HG03095 (cell line): ENCODE data around the gene CDC42EP3.

ENCODE experiments used
- ATAC-seq: cut with Tn5 transposase; IDR thresholded peaks from one replicate; pipeline ENCODE4 v1.9.1; 2021; ENCODE audit warnings: moderate library complexity; ENCODE audit not compliant: unreplicated experiment

Gene CDC42EP3

DNA sequence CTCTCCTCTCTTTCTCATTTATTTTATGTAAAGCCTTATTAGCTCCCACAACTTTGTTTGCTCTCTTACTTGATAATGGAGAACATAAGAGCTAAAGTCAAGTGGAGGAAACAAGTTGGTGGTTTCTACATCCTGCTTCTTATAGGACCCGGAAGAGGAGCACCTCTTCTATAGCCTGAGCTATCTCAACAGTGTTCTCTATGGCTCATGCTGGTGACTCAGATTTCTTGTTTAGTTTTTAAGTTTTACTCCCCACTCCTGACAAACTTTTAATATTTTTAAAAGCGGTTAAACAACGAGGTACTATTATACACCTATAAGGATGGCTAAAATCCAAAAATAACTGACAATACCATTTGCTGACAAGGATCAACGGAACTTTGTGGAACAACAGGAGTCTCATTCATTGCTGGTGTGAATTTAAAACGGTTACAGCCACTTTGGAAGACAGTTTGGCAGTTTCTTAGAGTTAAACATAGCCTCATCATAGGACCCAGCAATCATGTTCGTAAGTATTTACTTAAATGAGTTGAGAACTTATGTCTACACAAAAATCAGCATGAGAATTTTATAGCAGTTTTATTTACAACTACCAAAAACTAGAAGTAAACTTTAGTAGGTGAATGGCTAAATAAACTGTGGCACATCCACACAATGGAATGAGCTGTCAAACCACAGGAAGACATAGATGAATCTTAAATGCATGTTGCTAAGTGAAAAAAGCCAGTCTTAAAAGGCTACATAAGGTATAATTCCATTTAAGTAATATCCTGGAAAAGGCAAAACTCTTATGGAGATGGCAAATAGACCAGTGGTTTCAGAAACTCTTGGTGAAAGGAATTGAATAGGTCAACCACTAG, 12.7 kb upstream of the CDC42EP3 start:
- no peak for ATAC-seq

DNA sequence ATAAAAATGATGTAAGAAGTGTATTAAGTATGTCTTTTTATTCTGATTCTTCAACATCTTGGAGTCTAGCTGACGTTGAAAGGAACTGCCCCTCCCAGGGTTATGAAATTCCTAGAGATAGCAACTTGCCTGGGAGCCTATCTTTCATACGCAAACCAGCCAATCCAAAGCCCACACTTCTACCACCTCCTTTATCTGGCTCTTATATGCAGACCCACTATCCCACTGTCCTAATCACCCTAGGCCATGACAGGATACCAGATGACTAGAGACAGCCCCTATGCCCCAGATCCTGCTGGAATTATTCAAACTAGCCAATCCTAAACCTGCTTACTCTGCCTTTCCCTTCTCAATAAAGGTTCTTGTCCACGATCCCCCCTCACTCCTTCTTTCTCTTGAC, 11.8 kb upstream of the CDC42EP3 start:
- no peak for ATAC-seq

DNA sequence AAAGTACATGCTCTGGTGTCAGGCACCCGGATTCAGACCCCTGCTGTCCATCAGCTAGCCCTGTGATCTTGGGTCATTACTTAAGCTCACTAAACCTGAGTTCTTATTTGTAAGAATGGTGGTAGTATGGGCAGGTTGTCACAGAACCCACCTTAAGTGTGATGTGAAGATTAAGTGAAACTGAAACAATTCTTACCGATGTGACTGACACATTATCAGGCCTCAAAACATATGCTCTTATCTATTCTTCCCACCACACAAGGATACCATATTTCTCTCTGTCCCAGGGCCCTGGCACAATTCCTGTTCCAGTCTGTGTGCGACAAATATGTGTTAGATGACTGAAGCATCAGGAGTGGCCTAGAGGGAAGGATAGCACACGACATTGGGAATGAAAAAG, 11.0 kb upstream of the CDC42EP3 start:
- no peak for ATAC-seq

DNA sequence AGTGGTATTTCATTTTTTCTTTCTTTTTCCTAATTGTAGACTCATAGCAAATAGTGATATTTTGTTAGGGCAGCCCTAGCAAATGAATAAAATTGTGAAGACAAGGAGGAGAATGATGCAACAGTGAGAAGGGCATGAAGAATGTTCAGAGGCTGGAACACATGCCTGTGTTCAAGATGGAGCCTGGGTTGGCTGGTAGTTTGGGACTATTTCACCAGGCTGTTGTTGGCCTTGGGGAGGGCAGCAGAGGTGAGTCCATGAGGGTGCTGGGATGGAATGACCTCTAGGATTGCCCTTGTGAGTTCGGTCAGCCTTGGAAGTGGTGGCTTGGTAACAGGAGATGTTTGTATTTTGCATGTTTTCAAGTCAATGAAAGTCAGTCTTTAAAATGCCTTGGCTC, 10.1 kb upstream of the CDC42EP3 start:
- no peak for ATAC-seq

DNA sequence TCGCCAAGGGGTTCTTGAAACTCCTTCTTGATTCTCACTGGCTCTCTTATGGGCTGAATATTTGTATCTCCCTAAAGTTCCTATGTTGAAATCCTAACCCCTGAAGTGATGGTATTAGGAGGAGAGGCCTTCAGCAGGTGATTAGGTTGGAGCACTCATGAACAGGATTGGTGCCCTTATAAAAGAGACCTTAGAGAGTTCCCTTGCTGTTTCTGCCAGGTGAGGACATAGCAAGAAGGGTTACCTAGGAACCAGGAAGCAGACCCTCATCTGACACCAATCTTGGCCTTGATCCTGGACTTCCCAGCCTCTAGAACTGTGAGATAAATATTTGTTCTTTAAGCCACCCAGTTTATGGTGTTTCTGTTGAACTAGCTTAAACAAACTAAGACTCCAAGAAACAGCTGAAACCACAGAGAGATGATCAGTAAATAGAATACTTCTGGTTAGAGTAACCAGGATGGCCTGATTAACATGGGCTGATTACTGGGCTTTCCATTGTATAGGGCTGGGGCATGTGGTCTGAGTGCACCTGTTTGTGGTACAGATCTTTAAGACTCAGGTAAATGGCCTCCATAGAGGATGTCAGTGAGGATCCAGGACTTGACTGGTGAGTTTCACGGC, 7.7 kb upstream of the CDC42EP3 start:
- ATAC-seq, result no peak

DNA sequence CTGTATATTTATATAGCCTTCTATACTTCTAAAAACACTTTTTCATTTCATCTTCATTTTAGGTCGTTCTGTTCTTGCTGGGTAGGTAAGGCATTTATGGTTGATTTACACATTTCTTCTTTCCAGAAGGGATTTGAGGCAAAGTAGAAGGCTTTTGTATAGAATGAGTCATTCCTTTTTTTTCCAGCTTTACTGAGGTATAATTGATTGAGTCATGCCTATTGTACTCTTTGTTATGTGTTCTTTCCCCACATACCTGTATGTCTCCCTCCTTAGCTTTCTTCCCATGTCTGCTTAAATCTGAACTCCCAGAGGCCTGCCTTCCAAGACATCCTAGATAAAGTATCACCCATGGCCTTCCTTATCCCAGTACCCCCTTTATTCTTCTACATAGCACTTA, 4.8 kb upstream of the CDC42EP3 start:
- ATAC-seq, result no peak

DNA sequence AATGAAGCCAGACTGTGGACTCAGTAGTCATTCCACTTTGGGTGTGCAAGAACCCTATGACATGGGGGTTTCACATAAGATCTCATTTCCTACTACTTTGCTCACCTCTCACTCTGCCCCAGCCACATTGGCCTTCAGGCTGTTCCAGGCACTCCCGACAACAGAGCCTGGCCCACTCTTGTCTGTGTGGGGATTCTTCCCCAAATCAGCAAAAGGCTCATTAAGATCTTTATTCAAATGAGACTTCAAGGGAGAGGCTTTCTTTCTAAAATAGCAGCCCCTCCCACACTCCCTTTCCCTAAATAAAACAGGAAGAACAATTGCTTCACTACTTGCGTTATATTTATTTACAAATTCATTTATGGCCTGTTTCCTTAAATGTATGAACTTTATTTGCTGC, 3.5 kb upstream of the CDC42EP3 start:
- ATAC-seq, result no peak

DNA sequence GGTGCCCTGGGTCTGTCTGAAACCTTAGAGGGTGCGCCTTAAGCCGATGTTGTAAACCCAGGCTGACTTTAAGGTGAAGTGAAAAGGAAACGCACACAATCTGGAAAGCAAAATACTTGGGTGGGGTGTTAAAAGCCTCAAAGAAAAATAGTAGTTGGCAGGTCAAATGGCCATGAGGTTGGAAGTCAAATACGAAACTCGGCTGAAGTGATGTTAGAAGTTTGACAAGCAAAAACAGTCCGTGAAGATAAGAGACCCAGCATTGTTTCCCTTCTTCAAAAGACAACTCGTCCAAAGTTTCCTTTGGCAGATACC, 1.4 kb upstream of the CDC42EP3 start:
- no peak for ATAC-seq

DNA sequence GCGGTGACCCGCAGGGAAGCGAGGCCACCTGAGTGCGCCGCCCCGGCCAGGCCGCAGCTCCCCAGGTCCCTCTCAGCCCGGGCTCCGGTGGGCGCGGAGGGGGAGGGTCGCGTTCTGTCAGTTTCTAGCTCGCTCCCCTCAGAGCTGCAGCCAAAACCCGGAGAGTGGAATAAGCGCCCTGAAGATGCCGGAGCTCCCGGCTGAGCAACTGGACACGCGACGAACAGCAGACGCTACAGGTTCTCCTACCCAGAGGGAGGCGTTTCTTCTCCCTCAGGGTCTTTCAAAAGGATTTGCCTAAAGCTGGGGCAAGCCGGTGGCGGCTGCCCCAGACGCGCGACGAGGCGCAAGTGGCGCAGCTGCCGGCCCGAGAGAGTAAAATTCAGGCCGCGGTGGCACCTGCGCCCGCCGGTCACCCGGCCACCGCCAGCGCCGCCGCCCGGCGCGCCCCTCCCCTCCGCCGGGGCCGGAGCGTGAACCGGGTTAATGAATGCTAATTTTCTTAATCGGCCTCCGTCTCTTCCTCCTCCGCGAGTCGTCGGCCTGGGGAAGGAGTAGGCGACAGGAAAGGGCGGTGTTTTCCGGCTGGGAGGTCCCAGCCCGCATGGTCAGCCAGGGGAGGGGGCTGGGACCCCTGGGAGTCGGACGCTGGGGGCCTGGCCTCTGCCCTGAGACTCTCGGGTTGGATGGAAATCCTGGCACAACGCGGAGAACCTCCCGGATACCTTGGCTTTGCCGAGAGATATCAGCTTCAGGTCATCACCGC, 845 bp upstream of the CDC42EP3 start:
- peak; percentile 37 for ATAC-seq

DNA sequence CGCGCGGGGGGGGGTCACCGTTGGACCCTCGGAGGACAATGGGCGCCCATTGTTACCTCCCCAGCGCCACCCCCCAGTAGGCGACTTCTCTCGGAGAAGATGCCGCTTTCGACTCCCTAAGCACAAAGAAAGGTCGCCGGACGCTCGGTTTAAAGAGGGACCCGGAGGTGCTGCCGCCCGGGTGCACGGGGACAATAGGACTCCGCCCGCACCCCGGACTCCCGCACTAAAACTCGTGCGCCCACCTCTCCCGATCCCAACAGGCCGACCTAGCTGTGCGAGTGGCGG, 318 bp upstream of the CDC42EP3 start:
- peak; percentile 7 for ATAC-seq

DNA sequence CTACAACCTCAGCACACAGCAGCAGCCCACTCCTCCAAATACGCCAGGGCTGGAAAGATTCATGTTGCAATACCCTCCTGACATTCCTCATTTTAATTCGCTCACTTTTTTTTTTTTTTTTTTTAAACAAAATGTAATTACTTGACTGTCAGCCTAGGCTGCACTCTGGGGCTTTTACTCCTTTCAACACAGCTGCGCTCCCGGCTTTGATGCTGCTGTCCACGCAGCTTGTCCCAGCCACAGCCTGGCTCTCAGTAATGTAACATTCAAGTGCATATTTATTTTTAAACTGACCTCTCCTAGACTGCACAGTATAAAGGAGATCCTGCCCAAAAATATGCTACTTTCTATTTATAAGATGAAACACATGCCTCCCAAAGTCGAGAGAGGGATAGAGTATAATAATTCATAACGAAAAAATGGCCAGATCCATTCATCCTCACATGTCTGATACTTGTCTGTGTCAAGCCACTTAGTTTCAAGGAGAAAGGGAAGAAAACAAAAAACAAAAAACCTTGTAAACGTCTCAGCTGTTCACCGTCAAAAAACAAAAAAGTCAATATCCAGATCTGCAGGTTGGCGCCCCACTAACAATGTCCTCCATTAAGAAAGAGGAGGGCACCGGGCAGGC, 949 bp downstream of the CDC42EP3 start:
- no peak for ATAC-seq

DNA sequence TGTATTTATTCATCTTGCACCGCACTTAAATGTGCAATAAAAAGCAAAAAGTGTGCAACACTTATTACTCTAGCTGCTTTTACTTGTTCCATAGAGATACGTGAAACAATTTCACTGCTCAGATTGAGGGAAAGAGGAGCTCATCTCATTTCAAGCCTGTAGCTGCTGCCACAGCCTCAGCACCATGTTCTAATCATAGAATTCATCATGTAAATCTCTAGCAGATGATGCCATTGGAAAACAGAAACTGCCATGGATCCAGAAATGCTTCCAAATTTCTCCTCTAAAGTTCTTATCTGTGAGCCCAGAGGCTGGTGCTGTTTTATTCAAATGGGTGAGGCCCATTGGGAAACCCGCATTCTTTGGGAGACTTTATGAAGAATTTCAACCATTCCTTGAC, 2.0 kb downstream of the CDC42EP3 start:
- ATAC-seq, result no peak

DNA sequence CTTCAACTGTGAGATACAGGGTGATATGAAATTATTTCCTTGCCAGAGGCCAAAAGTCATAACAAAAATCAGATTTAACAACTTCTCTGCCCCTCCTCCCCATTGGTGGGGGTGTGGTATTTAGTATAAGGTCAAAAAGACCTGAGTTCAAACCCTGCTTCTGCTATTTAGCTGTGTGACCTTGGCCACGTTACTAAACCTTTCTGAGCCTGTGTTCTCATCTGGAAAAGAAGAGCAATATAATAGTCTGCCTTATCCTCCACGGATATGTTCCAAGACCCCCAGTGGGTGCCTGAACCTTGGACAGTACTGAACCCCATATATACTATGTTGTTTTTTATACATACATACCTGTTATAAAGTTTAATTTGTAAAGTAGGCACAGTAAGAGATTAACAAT, 3.7 kb downstream of the CDC42EP3 start:
- no peak for ATAC-seq

DNA sequence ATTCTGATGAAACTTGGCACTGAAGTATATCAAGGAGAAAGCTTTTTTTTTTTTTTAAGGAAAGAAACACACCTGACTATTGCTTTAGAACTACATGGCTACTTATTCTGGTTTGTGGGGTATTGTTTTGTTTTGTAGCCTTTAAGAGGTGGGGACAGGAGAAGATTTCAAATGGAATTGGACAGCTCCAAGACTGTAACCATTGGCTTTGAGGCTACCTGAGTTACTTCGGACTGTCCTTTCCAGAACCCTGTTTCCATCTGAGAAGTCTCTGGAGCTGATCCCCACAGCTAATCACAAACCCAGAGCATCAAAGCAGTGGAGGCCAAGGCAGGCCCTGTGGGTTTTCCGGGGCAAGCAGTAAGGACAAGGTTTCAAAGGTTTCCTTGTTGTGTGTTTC, 4.7 kb downstream of the CDC42EP3 start:
- no peak for ATAC-seq

DNA sequence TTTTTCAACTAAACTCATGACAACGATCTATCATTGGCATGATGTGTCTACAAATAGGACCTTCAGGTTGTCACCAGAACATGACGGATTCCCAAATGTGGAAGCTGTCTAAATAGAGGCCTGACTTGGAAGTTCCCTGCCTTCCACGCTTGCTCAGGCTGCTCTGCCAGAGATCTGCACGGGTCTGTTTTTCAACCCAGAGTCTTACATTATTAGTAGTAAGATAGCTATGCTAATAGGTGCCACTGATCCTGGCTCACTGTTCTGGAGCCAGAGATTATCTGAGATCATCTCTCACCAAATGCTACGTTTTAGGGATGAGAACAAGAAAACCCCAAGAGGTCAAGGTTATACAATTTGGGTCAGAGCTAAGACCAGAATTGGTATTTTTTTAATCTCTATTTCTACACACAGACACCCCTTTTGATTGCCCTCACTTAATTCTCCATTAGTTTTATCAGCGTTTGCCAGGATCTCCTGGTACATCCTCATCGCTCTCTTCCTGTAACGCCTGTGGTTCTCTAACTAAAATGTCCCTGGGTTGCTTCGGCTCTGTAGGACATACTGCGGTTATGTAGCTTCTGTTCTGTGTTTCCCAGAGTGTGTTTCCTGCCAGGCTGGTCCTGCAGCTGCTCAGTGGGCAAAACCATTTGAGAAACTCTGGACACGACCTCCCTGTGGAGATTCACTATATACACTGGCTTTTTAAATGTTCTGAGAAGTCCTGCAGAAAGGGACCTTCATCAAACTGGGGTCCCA, 5.7 kb downstream of the CDC42EP3 start:
- ATAC-seq, result no peak

DNA sequence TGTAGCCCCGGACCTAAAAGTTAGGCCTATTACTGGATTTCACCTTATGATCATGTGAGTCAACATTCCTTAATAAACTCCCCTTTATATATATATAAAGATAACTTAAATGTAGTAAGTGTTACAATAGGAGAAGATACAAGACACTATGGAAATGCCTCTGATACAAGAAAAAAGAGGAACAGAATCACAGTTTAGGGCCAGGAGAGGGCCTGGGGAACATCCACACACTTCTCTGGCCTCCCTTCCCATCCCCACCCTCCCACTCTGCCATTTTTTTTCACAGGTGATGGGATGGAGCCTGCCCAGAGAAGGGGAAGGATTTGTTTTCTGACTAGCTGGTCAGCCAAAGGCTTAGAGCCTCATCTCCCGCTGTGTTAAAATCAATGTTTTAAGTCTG, 6.4 kb downstream of the CDC42EP3 start:
- no peak for ATAC-seq

DNA sequence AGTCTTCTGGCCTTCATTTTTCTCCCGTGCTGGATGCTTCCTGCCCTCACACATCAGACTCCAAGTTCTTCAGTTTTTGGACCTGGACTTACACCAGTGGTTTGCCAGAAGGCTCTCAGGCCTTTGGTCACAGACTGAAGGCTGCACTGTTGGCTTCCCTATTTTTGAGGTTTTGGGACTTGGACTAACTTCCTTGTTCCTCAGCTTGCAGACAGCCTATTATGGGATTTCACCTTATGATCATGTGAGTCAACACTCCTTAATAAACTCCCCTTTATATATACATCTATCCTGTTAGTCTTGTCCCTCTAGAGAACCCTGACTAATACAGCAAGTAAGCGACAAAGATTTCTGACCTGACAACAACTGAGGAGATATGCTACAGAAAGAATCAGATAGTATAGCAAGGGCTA, 7.2 kb downstream of the CDC42EP3 start:
- no peak for ATAC-seq

DNA sequence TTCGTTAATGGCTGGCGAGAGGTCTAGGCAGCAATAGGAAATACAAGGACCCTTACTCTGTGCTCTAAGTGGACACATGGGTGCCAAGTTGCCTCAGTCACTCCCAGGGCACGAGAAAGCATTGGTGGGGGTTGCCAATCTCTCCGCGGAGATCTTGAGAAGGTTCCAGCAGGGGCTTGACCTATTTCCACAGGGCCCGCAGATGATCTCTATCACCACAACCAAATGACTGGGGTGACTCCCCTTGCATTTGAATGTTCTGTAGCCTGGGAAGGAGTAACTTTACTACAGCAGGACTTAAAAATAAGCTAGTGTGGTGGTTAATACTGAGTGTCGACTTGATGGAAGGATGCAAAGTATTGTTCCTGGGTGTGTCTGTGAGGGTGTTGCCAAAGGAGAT, 8.1 kb downstream of the CDC42EP3 start:
- no peak for ATAC-seq

DNA sequence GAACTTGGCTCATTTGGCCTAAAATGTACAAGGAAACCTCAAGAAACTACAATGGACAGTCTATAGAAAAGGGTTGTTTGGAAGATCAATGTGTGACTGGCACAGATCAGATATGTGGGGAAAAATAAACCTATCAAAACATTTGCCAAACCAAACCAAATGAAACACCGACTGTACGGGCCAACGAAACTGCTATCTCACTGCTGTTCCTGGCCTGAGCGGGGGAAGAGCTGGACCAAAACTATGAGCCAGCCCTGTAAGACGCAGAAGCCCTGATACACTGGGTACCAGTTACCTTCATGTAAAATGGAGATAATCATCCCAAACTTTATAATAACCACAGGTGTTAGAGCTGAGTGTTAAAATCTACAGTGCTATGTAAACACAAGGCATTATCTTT, 11.7 kb downstream of the CDC42EP3 start:
- ATAC-seq, result no peak

DNA sequence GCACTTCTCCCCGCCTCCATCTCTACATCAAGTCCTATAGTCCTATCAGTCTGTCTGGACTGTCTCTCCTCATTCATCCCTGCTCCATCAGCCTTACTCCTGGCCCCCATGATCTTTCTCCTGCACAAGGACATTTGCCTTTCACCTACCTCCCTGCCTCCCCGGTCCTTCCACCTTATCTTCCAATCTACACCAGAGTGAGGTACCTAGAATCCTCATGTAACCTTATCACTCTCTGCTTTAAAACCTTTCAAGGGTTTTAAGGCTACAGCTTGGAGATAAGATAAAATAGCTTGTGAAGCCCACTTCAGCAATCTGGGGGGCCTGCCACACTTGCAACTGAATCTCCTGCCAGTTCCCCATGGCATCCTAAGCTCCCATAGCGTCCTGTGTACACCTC, 12.8 kb downstream of the CDC42EP3 start:
- no peak for ATAC-seq

DNA sequence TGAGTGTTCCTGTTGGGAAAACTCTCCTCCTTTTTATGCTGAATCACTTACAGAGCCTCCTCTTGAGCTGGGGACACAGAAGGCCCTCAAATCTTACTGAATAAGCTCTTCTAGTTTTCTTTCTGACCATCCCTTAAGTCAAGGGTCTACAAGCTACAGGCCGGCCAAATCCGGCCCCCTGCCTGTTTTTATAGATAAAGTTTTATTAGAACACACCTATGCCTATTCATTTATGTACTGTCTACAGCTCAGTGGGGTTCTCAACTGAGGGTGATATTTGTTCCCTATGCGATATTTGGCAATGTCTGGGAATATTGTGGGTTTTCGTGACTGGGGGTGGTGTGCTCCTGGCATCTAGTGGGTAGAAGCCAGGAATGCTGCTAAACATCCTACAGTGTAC, 14.0 kb downstream of the CDC42EP3 start:
- no peak for ATAC-seq
